HCT116 (cell line): ENCODE data around the gene CTNNB1.

Source experiments
- CTCF ChIP-seq, 3 experiments: fragments of 200-600 bp in 1 of 3; sonication (generic) in 1 of 3; IDR thresholded peaks in 2 of 3; conservative IDR thresholded peaks in 1 of 3; 2 replicates each; pipeline ENCODE4 v1.5.1; 2012 to 2017; ENCODE audit warnings: low read depth in 2 of 3, low read length in 2 of 3, antibody characterized with exemption in 1 of 3, borderline replicate concordance in 1 of 3, control low read depth in 1 of 3, mild to moderate bottlenecking in 1 of 3, mixed read lengths in 1 of 3, mixed run types in 1 of 3, moderate library complexity in 1 of 3; ENCODE audit not compliant: insufficient read depth in 1 of 3
- POLR2AphosphoS5 ChIP-seq: IDR thresholded peaks from 2 replicates; pipeline ENCODE4 v1.6.1; 2011; ENCODE audit warnings: mild to moderate bottlenecking, low read depth, low read length, moderate library complexity

GRCh38 chr3:41175365-41175764 is 23.9 kb upstream of the CTNNB1 start:
- TF ChIP-seq POLR2AphosphoS5 (no peak), CTCF (IDR thresholded peaks at IDR 0.05 in 2 of 3, conservative IDR thresholded peaks at IDR 0.05 in 1 of 3; ENCODE audit: borderline replicate concordance in 1 of 3, insufficient read depth in 1 of 3, low read depth in 2 of 3, low read length in 2 of 3) (no peak)
